Sigmoid colon (tissue), 4 donors: Measurements from ENCODE around the gene ROS1.

ENCODE experiments used
- EP300 ChIP-seq, 4 donors: sonication (generic); formaldehyde crosslinking; IDR thresholded peaks; one replicate each; pipeline ENCODE4 v1.6.1; 2017; ENCODE audit warnings: antibody characterized with exemption in 4 of 4
- POLR2AphosphoS5 ChIP-seq, 4 donors: sonication (generic); formaldehyde crosslinking; IDR thresholded peaks; one replicate each; pipeline ENCODE4 v1.6.1; 2017; ENCODE audit warnings: antibody characterized with exemption in 4 of 4
- TF ChIP-seq, protein P1 (sequence below), 4 experiments: fragments of 450-650 bp in 3 of 4; fragments of 200-600 bp in 1 of 4; IDR thresholded peaks; one replicate each; pipeline ENCODE4 v1.5.1; 2016 to 2019; ENCODE audit warnings: antibody characterized with exemption in 4 of 4, mild to moderate bottlenecking in 3 of 4, moderate library complexity in 2 of 4

- no peak for TF ChIP-seq POLR2AphosphoS5 (IDR thresholded peaks at IDR 0.05)
- TF ChIP-seq, protein P1, sequence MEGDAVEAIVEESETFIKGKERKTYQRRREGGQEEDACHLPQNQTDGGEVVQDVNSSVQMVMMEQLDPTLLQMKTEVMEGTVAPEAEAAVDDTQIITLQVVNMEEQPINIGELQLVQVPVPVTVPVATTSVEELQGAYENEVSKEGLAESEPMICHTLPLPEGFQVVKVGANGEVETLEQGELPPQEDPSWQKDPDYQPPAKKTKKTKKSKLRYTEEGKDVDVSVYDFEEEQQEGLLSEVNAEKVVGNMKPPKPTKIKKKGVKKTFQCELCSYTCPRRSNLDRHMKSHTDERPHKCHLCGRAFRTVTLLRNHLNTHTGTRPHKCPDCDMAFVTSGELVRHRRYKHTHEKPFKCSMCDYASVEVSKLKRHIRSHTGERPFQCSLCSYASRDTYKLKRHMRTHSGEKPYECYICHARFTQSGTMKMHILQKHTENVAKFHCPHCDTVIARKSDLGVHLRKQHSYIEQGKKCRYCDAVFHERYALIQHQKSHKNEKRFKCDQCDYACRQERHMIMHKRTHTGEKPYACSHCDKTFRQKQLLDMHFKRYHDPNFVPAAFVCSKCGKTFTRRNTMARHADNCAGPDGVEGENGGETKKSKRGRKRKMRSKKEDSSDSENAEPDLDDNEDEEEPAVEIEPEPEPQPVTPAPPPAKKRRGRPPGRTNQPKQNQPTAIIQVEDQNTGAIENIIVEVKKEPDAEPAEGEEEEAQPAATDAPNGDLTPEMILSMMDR (IDR thresholded peaks at IDR 0.05) = no peak
- TF ChIP-seq EP300 (IDR thresholded peaks at IDR 0.05) = no peak
Measured at GRCh38 chr6:117451671-117452070, 25.9 kb upstream of the ROS1 start.
